Caco-2 (cell line): ENCODE data around the gene COL13A1. TPM values are rescaled to one million over a fixed set of nuclear protein-coding genes. Genes with fewer than 3 reads are reported as not detected.

Experiments
- BruUV-seq: library from RNA; stranded (reverse); fragments of 400-500 nt; replicated peaks from 2 replicates; lab custom pipeline; 2021; lab: Mats Ljungman, UMichigan
- CTCF ChIA-PET: fragments of 300-600 bp; sonication (Branson Sonifier 250); formaldehyde crosslinking; loops from one replicate; lab custom pipeline; 2022; ENCODE audit warnings: antibody characterized with exemption; lab: Charles Lee
- POLR2A ChIA-PET: fragments of 300-600 bp; sonication (Branson Sonifier 250); formaldehyde crosslinking; loops from one replicate; lab custom pipeline; 2022; ENCODE audit warnings: antibody characterized with exemption; lab: Charles Lee
- DNase-seq, 2 experiments: peaks; one replicate each; pipeline versions ENCODE4 v3.0.0 to v3.0.0-alpha.2; 2020 to 2022
- H3K27me3 ChIP-seq: replicated peaks from 2 replicates; pipeline ENCODE4 v1.6.0; 2011; ENCODE audit warnings: low read length; ENCODE audit not compliant: control insufficient read depth, insufficient read depth
- H3K36me3 ChIP-seq: 2 replicates; pipeline ENCODE4 v1.5.1; 2011; ENCODE audit warnings: low read length; ENCODE audit not compliant: control insufficient read depth, insufficient read depth
- H3K4me1 ChIP-seq: fragments of 250-450 bp; sonication (Bioruptor Pico); 2 replicates; pipeline ENCODE4 v1.5.1; 2020; ENCODE audit warnings: mild to moderate bottlenecking
- H3K4me3 ChIP-seq: 2 replicates; pipeline ENCODE4 v1.5.1; 2011; ENCODE audit warnings: low read depth, mild to moderate bottlenecking, control low read depth, low read length
- H3K9me3 ChIP-seq: fragments of 250-450 bp; sonication (Bioruptor Pico); 2 replicates; pipeline ENCODE4 v1.5.1; 2020; ENCODE audit warnings: mild to moderate bottlenecking, moderate library complexity
- H3K27ac Mint-ChIP-seq: one replicate; pipeline ENCODE4 v1.8.0; 2022; ENCODE audit warnings: mixed read lengths; ENCODE audit not compliant: unreplicated experiment
- H3K27me3 Mint-ChIP-seq: one replicate; pipeline ENCODE4 v1.8.0; 2022; ENCODE audit warnings: mixed read lengths; ENCODE audit not compliant: insufficient read depth, unreplicated experiment
- H3K36me3 Mint-ChIP-seq: one replicate; pipeline ENCODE4 v1.8.0; 2022; ENCODE audit warnings: mild to moderate bottlenecking, mixed read lengths; ENCODE audit not compliant: insufficient read depth, unreplicated experiment
- H3K4me1 Mint-ChIP-seq: one replicate; pipeline ENCODE4 v1.8.0; 2022; ENCODE audit warnings: low read depth, mixed read lengths; ENCODE audit not compliant: unreplicated experiment
- H3K4me3 Mint-ChIP-seq: one replicate; pipeline ENCODE4 v1.8.0; 2022; ENCODE audit warnings: mild to moderate bottlenecking, moderate library complexity, mixed read lengths; ENCODE audit not compliant: unreplicated experiment
- H3K9me3 Mint-ChIP-seq: one replicate; pipeline ENCODE4 v1.8.0; 2022; ENCODE audit warnings: mixed read lengths; ENCODE audit not compliant: unreplicated experiment
- intact Hi-C: fragments of 100-400 bp; cut with micrococcal nuclease; formaldehyde crosslinking; loops from one replicate; pipeline ENCODE4 v1.10.0; 2022; ENCODE audit not compliant: unreplicated experiment
- total RNA-seq: library from RNA; stranded (reverse); gene quantifications from 2 replicates; pipeline ENCODE4 v1.2.3, GENCODE V29; 2022
- TF ChIP-seq, protein P1 (sequence below), 2 experiments: fragments of 200-600 bp in 1 of 2; IDR thresholded peaks; 1 replicate in 1 of 2; 2 replicates in 1 of 2; pipeline versions ENCODE4 v1.5.1 to v1.8.0; 2011 to 2022; ENCODE audit warnings: antibody characterized with exemption in 1 of 2, control low read depth in 1 of 2, inconsistent platforms in 1 of 2, low read depth in 1 of 2, low read length in 1 of 2, mild to moderate bottlenecking in 1 of 2, moderate library complexity in 1 of 2; ENCODE audit not compliant: insufficient read depth in 1 of 2, severe bottlenecking in 1 of 2, unreplicated experiment in 1 of 2

COL13A1 gene
- total RNA-seq, 1 experiment from 2014 or later = not detected

DNA sequence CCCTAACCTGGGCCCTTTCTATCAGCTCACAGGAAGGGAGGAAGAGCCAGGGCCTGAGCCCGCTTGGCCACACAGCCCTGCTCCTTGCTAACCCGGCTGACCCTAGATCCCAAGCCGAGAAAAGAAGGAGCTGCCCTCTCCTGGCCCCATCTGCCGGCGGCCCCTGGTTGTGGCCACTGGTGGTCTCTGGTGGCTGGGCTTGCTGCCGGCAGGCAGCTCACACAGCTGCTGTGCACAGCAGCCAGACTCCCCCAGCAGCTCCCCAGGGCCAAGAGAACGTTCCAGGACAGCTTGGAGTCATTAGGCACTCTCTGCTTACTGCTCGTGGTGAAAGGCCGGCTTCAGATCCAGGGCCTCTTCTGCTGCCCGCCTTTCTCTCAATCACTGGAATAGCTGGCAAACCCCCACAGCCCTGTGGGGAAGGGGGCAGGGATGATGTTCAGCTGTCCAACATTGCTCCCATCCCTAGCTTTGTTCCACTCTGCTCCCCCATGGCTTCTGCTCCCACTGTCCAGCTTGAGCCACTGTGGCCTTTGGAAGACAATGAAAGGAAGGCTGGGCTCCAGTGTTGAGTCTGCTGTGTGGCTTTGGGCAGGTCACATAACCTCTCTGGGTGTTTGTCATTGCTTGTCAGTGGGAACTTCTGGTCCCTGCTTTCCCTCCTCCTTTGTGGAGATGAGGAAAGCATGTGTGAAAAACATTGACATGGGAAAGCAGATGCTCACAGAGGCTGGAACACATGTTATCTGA lies 35.4 kb upstream of the COL13A1 start:
- no peak overlapping the region for H3K4me3 Mint-ChIP-seq
- peaks cover 14% of the 10 kb centered on the region for H3K27me3 Mint-ChIP-seq
- POLR2A ChIA-PET = no interaction called here
- TF ChIP-seq, protein P1, sequence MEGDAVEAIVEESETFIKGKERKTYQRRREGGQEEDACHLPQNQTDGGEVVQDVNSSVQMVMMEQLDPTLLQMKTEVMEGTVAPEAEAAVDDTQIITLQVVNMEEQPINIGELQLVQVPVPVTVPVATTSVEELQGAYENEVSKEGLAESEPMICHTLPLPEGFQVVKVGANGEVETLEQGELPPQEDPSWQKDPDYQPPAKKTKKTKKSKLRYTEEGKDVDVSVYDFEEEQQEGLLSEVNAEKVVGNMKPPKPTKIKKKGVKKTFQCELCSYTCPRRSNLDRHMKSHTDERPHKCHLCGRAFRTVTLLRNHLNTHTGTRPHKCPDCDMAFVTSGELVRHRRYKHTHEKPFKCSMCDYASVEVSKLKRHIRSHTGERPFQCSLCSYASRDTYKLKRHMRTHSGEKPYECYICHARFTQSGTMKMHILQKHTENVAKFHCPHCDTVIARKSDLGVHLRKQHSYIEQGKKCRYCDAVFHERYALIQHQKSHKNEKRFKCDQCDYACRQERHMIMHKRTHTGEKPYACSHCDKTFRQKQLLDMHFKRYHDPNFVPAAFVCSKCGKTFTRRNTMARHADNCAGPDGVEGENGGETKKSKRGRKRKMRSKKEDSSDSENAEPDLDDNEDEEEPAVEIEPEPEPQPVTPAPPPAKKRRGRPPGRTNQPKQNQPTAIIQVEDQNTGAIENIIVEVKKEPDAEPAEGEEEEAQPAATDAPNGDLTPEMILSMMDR (IDR thresholded peaks at IDR 0.05; ENCODE audit: insufficient read depth in 1 of 2, low read depth in 1 of 2, low read length in 1 of 2, severe bottlenecking in 1 of 2, unreplicated experiment in 1 of 2) = no peak
- CTCF ChIA-PET = interaction anchor here (1.0 kb wide), 1 partner anchor 23 kb away, joined by 3 read pairs; no protein-coding TSS in a partner anchor
- Histone ChIP-seq H3K36me3 (no peaks in the 10 kb centered on the region), H3K27me3 (no peaks in the 10 kb centered on the region; the same call in none of the 2 replicates), H3K9me3 (no peaks in the 10 kb centered on the region), H3K4me1 (peaks cover 5% of the 10 kb centered on the region; the same call in 1 of the 2 replicates), H3K4me3 (no peak overlapping the region)
- intact Hi-C loops = no loop called here
- no peak for DNase-seq
- no peak overlapping the region for H3K27ac Mint-ChIP-seq
- no peaks in the 10 kb centered on the region for H3K4me1 Mint-ChIP-seq
- H3K36me3 Mint-ChIP-seq = no peaks in the 10 kb centered on the region
- no TSS peak for BruUV-seq
- H3K9me3 Mint-ChIP-seq = no peaks in the 10 kb centered on the region

DNA sequence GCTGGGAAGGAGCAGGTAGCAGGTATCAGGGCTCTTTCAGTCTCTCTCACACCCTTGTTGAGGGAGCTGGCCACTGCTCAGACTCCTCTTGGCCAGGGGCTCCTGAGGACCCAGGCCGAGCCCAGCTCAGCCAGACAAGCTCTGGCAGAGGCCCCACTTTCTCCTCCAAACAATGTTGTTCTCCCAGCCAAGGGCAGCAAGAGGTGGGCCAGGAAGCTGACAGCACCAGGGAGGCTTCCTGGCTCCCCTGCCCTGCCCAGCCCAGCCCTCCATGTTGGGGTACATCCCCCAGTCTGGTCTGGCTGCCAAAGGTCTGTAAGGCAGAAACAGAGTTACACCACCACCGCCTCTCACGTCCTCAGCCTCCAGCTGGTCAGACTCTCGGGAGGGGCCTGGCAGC lies 33.9 kb upstream of the COL13A1 start:
- TF ChIP-seq, protein P1 (IDR thresholded peaks at IDR 0.05; ENCODE audit: insufficient read depth in 1 of 2, low read depth in 1 of 2, low read length in 1 of 2, severe bottlenecking in 1 of 2, unreplicated experiment in 1 of 2) = no peak
- Mint-ChIP-seq H3K4me1 (no peaks in the 10 kb centered on the region), H3K9me3 (no peaks in the 10 kb centered on the region), H3K27me3 (peaks cover 12% of the 10 kb centered on the region), H3K36me3 (no peaks in the 10 kb centered on the region), H3K4me3 (no peak overlapping the region), H3K27ac (no peak overlapping the region)
- intact Hi-C loops = no loop called here
- no peak overlapping the region for H3K4me3 ChIP-seq
- no peak for DNase-seq
- H3K9me3 ChIP-seq = 0 out of 2 replicates have a peak, but pooled peaks cover under 1% of the 10 kb centered on the region
- no TSS peak for BruUV-seq
- H3K4me1 ChIP-seq = peaks cover 5% of the 10 kb centered on the region; the same call in 1 of the 2 replicates
- CTCF ChIA-PET = interaction anchor here (0.9 to 1.0 kb wide), 2 partner anchors 33 to 104 kb away, joined by 3 read pairs; no protein-coding TSS in a partner anchor
- H3K36me3 ChIP-seq = no peaks in the 10 kb centered on the region
- POLR2A ChIA-PET = no interaction called here
- no peaks in the 10 kb centered on the region; the same call in none of the 2 replicates for H3K27me3 ChIP-seq

DNA sequence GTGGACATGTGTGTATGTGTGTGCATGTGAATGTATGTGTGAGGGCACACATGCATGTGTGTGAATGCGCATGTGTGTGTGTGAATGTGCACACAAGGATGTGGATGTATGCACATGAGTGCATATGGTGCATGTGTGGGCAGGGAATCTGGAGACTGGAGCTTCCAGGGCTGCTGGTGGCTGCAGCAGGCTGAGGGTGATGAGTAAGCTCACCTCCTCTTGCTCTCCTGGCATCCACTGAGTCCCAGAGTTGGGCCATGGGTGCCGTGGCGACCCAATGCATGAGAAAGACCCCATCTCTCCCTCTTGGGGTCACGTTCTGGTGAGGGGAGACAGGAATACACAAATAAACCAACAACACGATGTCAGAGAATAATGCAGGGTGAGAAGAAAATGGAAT lies 33.3 kb upstream of the COL13A1 start:
- H3K27me3 ChIP-seq = no peaks in the 10 kb centered on the region; the same call in none of the 2 replicates
- Mint-ChIP-seq H3K4me3 (no peak overlapping the region), H3K27me3 (peaks cover 12% of the 10 kb centered on the region), H3K36me3 (no peaks in the 10 kb centered on the region), H3K9me3 (no peaks in the 10 kb centered on the region), H3K4me1 (no peaks in the 10 kb centered on the region), H3K27ac (no peak overlapping the region)
- CTCF ChIA-PET = no interaction called here
- TF ChIP-seq, protein P1 (IDR thresholded peaks at IDR 0.05; ENCODE audit: insufficient read depth in 1 of 2, low read depth in 1 of 2, low read length in 1 of 2, severe bottlenecking in 1 of 2, unreplicated experiment in 1 of 2) = no peak
- intact Hi-C loops = no loop called here
- H3K9me3 ChIP-seq = 0 out of 2 replicates have a peak, but pooled peaks cover 5% of the 10 kb centered on the region
- BruUV-seq = no TSS peak
- no peaks in the 10 kb centered on the region for H3K36me3 ChIP-seq
- POLR2A ChIA-PET = no interaction called here
- DNase-seq = no peak
- no peak overlapping the region for H3K4me3 ChIP-seq
- peaks cover 5% of the 10 kb centered on the region; the same call in 1 of the 2 replicates for H3K4me1 ChIP-seq
